Endodermal cell (in vitro differentiated cells): ENCODE data around the gene ID2. TPM values are rescaled to one million over a fixed set of nuclear protein-coding genes. Genes with fewer than 3 reads are reported as not detected.

Experiments used
- DNase-seq: peaks from one replicate; pipeline ENCODE4 v3.0.0-alpha.2; 2017
- H3K27ac ChIP-seq: 2 replicates; pipeline ENCODE4 v1.5.1; 2013; ENCODE audit warnings: mild to moderate bottlenecking, low read depth, low read length, moderate library complexity
- H3K27me3 ChIP-seq: 2 replicates; pipeline ENCODE4 v1.6.1; 2013; ENCODE audit warnings: mild to moderate bottlenecking, low read length, moderate library complexity; ENCODE audit not compliant: insufficient read depth, control insufficient read depth, poor library complexity, severe bottlenecking
- H3K36me3 ChIP-seq: 2 replicates; pipeline ENCODE4 v1.7.0; 2013; ENCODE audit warnings: mild to moderate bottlenecking, low read length, moderate library complexity; ENCODE audit not compliant: control insufficient read depth, insufficient read depth
- H3K4me1 ChIP-seq: one replicate; pipeline ENCODE4 v1.7.0; 2013; ENCODE audit warnings: low read length; ENCODE audit not compliant: control insufficient read depth, insufficient read depth
- H3K4me3 ChIP-seq: 2 replicates; pipeline ENCODE4 v1.5.1; 2013; ENCODE audit warnings: mild to moderate bottlenecking, low read length, moderate library complexity
- H3K9ac ChIP-seq: 2 replicates; pipeline ENCODE4 v1.6.1; 2013; ENCODE audit warnings: mild to moderate bottlenecking, low read length, moderate library complexity; ENCODE audit not compliant: poor library complexity, severe bottlenecking; ENCODE audit errors: extremely low read depth
- H3K9me3 ChIP-seq: 2 replicates; pipeline ENCODE4 v1.6.1; 2013; ENCODE audit warnings: mild to moderate bottlenecking, low read length, moderate library complexity; ENCODE audit not compliant: control insufficient read depth
- H3K27ac Mint-ChIP-seq: 2 replicates; pipeline ENCODE4 v1.8.0; 2020; ENCODE audit warnings: mixed read lengths
- H3K27me3 Mint-ChIP-seq: 2 replicates; pipeline ENCODE4 v1.8.0; 2021; ENCODE audit warnings: mild to moderate bottlenecking, mixed read lengths; ENCODE audit not compliant: insufficient read depth
- H3K36me3 Mint-ChIP-seq: 2 replicates; pipeline ENCODE4 v1.8.0; 2020; ENCODE audit warnings: low read depth, mixed read lengths
- H3K4me1 Mint-ChIP-seq: 2 replicates; pipeline ENCODE4 v1.8.0; 2020; ENCODE audit warnings: mixed read lengths
- H3K4me3 Mint-ChIP-seq: 2 replicates; pipeline ENCODE4 v1.8.0; 2020; ENCODE audit warnings: mild to moderate bottlenecking, moderate library complexity, mixed read lengths
- H3K9me3 Mint-ChIP-seq: 2 replicates; pipeline ENCODE4 v1.8.0; 2020; ENCODE audit warnings: mild to moderate bottlenecking, mixed read lengths
- CTCF ChIP-seq: fragments of 200-600 bp; sonication (generic); conservative IDR thresholded peaks from 2 replicates; pipeline ENCODE4 v1.5.0; 2021; ENCODE audit warnings: antibody characterized with exemption, mild to moderate bottlenecking
- WGBS, 2 experiments: methylation state at CpG; one replicate each; pipeline versions ENCODE4 v1.1.5 to v1.1.7; 2013; ENCODE audit warnings: missing lambda C conversion rate in 2 of 2, mixed read lengths in 1 of 2; ENCODE audit not compliant: insufficient coverage in 1 of 2, insufficient read length in 1 of 2; 5-methylcytosine and 5-hydroxymethylcytosine counted together
- total RNA-seq, 2 donors: library from RNA; stranded (reverse); fragmentation: NEBNext Ultra II Directional in 1 of 2; extraction: Animal tissue kit (Norgen Biotek cat#: 25700) in 1 of 2; gene quantifications; 2 replicates in 1 of 2; 3 replicates in 1 of 2; pipeline ENCODE4 v1.2.1, GENCODE V29; 2021

The ID2 gene
- total RNA-seq, 2 donors from 2014 or later, result 83.5 to 91.2 TPM

GRCh38 chr2:8679827-8680731 lies 1.8 kb upstream of the ID2 start:
- Mint-ChIP-seq H3K9me3 (peaks cover 3% of the 10 kb centered on the region), H3K27ac (peak overlapping the region; percentile 98), H3K4me3 (peak overlapping the region; percentile 100), H3K27me3 (peaks cover 11% of the 10 kb centered on the region), H3K36me3 (peaks cover 16% of the 10 kb centered on the region), H3K4me1 (peaks cover 22% of the 10 kb centered on the region)
- no peak for TF ChIP-seq CTCF
- Histone ChIP-seq H3K27ac (peak overlapping the region; percentile 95), H3K4me1 (peaks cover 14% of the 10 kb centered on the region), H3K9ac (peak overlapping the region; percentile 75), H3K36me3 (no peaks in the 10 kb centered on the region), H3K27me3 (peaks cover 17% of the 10 kb centered on the region), H3K9me3 (peaks cover 10% of the 10 kb centered on the region), H3K4me3 (peak overlapping the region; percentile 76)
- 49 to 55% methylated on average over 12 to 19 of the region's 19 CpGs for WGBS, 2 experiments
- peak; percentile 76 for DNase-seq

GRCh38 chr2:8680822-8681760 lies 765 bp upstream of the ID2 start:
- peaks cover 16% of the 10 kb centered on the region for H3K36me3 Mint-ChIP-seq
- Histone ChIP-seq H3K4me3 (peak overlapping the region; percentile 76), H3K9ac (peak overlapping the region; percentile 18), H3K9me3 (no peaks in the 10 kb centered on the region), H3K27me3 (peaks cover 11% of the 10 kb centered on the region), H3K4me1 (peaks cover 14% of the 10 kb centered on the region), H3K36me3 (no peaks in the 10 kb centered on the region), H3K27ac (peak overlapping the region; percentile 95)
- H3K9me3 Mint-ChIP-seq, result no peaks in the 10 kb centered on the region
- 0% methylated on average over 5 to 28 of the region's 30 CpGs for WGBS, 2 experiments
- peak overlapping the region; percentile 100 for H3K4me3 Mint-ChIP-seq
- H3K27ac Mint-ChIP-seq, result peak overlapping the region; percentile 98
- DNase-seq, result peak; percentile 84
- H3K27me3 Mint-ChIP-seq, result peaks cover 1% of the 10 kb centered on the region
- TF ChIP-seq CTCF, result no peak
- peaks cover 22% of the 10 kb centered on the region for H3K4me1 Mint-ChIP-seq
